Activated CD8-positive, alpha-beta T cell treated with anti-CD3 and anti-CD28 coated beads, Interleukin-2, amount 10 ng/mL, durations not matched to agents 7 days and 5 days (primary cell): ENCODE data around the gene CHST8. TPM values are rescaled to one million over a fixed set of nuclear protein-coding genes. Genes with fewer than 3 reads are reported as not detected.

Experiments
- ATAC-seq: fragments of 150-1000 bp; cut with Tn5 transposase; one replicate; pipeline ENCODE4 v1.10.0; 2021; ENCODE audit warnings: moderate library complexity
- CTCF ChIA-PET: fragments of 350-600 bp; sonication (Branson Sonifier 250); formaldehyde crosslinking; loops from one replicate; lab custom pipeline; 2021; ENCODE audit warnings: antibody characterized with exemption; lab: Charles Lee
- POLR2A ChIA-PET: fragments of 350-600 bp; sonication (Branson Sonifier 250); formaldehyde crosslinking; loops from one replicate; lab custom pipeline; 2021; ENCODE audit warnings: antibody characterized with exemption; lab: Charles Lee
- DNase-seq: peaks from one replicate; pipeline ENCODE4 v3.0.0-alpha.2; 2020
- H3K27ac Mint-ChIP-seq: one replicate; pipeline ENCODE4 v1.8.0; 2021; ENCODE audit warnings: mild to moderate bottlenecking, mixed read lengths
- H3K27me3 Mint-ChIP-seq: one replicate; pipeline ENCODE4 v1.8.0; 2021; ENCODE audit warnings: low read depth, mixed read lengths
- H3K36me3 Mint-ChIP-seq: one replicate; pipeline ENCODE4 v1.8.0; 2021; ENCODE audit warnings: low read depth, mixed read lengths
- H3K4me1 Mint-ChIP-seq: one replicate; pipeline ENCODE4 v1.8.0; 2021; ENCODE audit warnings: low read depth, mixed read lengths
- H3K4me3 Mint-ChIP-seq: one replicate; pipeline ENCODE4 v1.8.0; 2021; ENCODE audit warnings: mild to moderate bottlenecking, mixed read lengths
- H3K9me3 Mint-ChIP-seq: one replicate; pipeline ENCODE4 v1.8.0; 2022; ENCODE audit warnings: mixed read lengths; ENCODE audit not compliant: insufficient read depth
- total RNA-seq, 2 experiments: library from RNA; stranded (reverse); gene quantifications; one replicate each; pipeline ENCODE4 v1.2.3, GENCODE V29; 2021

Gene CHST8
- total RNA-seq, 2 experiments from 2014 or later, result not detected

DNA sequence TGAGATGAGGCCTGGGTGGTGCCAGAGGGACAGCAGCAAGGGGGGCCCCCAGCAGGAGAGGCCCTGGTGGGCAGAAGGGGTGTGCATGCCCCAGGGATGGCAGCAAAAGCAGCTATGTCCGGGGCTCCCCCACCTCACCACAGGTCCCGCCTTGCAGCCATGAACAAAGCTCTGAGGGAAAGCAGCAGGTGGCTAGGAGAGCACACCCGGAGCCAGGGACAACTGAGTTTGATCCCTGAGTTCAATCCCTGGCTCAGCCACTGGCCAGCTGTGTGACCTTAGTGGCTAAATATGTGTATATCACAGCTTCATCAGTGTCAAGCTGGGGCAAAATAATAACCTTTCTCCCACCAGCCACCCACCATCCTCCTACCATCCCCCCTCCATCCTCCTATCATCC is 127.3 kb downstream of the CHST8 start:
- H3K27ac Mint-ChIP-seq, result no peak overlapping the region
- ATAC-seq (no peak), DNase-seq (no peak)
- ChIA-PET CTCF (no interaction called here), POLR2A (no interaction called here)
- no peaks in the 10 kb centered on the region for H3K36me3 Mint-ChIP-seq
- H3K9me3 Mint-ChIP-seq, result no peaks in the 10 kb centered on the region
- no peaks in the 10 kb centered on the region for H3K4me1 Mint-ChIP-seq
- no peak overlapping the region for H3K4me3 Mint-ChIP-seq
- H3K27me3 Mint-ChIP-seq, result no peaks in the 10 kb centered on the region

DNA sequence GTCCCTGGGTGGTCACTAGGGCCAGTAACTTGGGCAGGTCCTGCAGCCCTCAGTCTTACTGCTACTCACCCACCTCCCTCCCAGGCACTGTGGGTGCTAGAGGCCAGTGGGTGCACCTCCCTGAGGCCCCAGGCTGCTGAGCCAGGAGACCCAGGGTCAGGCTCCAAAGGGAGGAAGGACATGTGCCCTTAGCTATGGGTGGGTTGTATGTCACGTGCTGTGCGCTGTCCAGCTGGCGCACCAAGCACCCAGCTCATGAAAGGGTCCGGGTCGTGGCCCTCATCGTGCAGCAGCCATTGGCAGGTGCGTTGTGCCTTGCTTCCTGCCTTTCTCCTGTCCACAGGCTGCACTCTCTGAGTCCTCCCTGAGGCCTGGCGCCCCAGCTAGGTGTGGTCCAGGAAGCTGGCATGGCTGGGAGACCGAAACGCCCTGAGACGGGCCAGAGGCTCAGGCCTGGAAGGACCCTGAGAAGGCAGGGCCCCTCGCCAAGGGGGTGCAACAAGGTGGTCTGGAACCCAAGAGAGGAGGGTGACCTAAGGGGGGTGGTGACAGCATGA is 127.9 kb downstream of the CHST8 start:
- Mint-ChIP-seq H3K4me1 (no peaks in the 10 kb centered on the region), H3K9me3 (no peaks in the 10 kb centered on the region), H3K4me3 (no peak overlapping the region), H3K27me3 (no peaks in the 10 kb centered on the region), H3K27ac (no peak overlapping the region), H3K36me3 (no peaks in the 10 kb centered on the region)
- ChIA-PET CTCF (no interaction called here), POLR2A (no interaction called here)
- ATAC-seq (no peak), DNase-seq (no peak)

DNA sequence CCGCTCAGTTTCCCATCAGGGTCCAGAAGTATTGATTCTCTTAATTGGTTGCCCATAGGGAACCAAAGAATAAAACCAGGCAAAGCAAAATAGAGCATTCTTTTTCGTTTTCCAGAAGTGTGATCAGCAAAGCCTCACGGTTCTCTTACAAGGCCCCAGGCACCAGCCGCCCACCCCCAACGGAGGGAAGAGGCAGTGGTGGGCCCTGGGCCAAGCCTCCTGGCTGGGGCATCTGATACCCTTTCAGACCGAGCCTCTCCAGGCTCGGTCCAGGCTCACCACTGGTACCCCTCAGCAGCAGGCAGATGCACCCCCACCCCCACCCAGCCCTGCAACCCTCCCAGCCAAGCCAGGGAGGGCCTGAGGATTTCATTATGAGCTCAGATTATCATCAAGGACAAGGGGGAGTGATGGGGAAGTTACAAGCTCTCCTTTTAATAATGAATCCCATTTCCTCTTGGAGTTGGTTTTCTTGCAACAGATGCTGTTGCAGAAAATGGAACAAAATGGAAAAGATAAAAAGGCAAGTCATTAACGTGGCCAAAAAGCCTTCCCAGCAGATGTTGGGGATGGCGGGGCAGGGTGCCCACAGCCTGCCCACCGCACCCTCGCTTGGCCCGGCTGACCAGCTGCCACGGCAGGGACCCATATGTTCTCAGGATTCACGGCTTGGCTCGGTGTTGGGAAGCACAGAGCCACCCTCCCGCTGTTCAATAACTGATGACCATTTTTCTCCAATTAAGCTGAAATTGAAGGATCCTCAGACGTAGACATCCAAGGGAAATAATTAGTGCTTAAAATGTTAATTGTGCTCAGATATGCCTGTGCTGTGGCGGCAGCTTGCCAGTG is 129.1 kb downstream of the CHST8 start:
- ChIA-PET CTCF (no interaction called here), POLR2A (no interaction called here)
- Mint-ChIP-seq H3K9me3 (no peaks in the 10 kb centered on the region), H3K36me3 (no peaks in the 10 kb centered on the region), H3K27ac (no peak overlapping the region), H3K4me3 (no peak overlapping the region), H3K4me1 (no peaks in the 10 kb centered on the region), H3K27me3 (no peaks in the 10 kb centered on the region)
- ATAC-seq, result no peak
- no peak for DNase-seq

DNA sequence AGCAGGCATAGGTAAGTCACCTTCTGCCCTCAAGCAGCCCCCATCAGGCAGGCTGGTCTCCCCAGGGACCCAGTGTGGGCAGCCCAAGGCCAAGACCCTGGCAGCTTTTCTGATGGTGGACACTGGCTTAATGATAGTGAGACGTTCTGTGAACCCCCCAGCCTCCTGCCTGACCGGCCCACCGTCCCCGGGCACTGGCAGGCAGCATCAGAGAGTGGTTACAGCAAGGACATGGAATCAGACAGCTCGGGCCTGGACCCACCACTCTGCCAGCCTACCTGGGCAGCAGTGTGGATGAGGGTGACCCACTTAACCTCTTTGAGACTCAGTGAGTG is 129.7 kb downstream of the CHST8 start:
- POLR2A ChIA-PET, result no interaction called here
- Mint-ChIP-seq H3K36me3 (no peaks in the 10 kb centered on the region), H3K9me3 (no peaks in the 10 kb centered on the region), H3K27ac (no peak overlapping the region), H3K4me3 (no peak overlapping the region), H3K27me3 (no peaks in the 10 kb centered on the region), H3K4me1 (no peaks in the 10 kb centered on the region)
- ATAC-seq (no peak), DNase-seq (no peak)
- CTCF ChIA-PET, result no interaction called here

DNA sequence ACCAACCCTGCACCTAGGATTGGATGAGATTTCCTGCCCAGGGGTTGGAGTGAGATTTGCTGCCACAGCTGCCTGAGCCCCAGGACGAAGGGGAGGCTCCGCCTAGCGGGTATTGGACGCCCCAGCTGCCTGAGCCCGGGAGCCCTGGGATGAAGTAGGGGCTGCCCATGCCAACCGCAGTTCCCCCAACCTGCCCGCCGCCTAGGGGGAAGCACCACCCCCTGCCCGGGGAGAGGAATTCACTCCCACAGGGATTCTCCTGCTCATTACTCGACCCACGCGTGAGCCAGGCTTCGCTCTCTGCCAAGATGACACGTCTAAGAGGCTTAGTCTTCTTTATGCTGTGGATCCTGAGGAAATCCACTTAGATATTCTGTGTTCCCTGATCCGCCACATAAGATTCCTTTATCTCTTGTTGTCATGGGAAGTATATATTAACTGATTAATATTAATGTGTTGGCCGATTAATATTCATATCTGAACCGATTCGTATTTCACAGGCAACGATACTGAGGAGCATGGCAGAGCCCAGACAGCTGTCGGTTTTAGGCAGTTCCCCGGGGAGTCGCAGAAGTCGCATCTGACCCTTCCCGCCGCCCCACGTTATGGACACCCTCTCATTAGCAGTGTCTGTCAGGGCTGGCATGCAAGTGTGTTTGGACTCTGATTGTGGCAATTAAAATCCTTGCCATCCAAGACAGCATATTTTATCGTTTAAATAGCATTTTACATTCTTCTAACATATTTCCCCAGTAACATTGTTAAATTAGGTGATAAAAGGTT is 130.5 kb downstream of the CHST8 start:
- H3K36me3 Mint-ChIP-seq, result no peaks in the 10 kb centered on the region
- H3K27ac Mint-ChIP-seq, result no peak overlapping the region
- no peaks in the 10 kb centered on the region for H3K27me3 Mint-ChIP-seq
- DNase-seq (no peak), ATAC-seq (no peak)
- H3K4me1 Mint-ChIP-seq, result no peaks in the 10 kb centered on the region
- no peaks in the 10 kb centered on the region for H3K9me3 Mint-ChIP-seq
- CTCF ChIA-PET, result no interaction called here
- POLR2A ChIA-PET, result no interaction called here
- no peak overlapping the region for H3K4me3 Mint-ChIP-seq

DNA sequence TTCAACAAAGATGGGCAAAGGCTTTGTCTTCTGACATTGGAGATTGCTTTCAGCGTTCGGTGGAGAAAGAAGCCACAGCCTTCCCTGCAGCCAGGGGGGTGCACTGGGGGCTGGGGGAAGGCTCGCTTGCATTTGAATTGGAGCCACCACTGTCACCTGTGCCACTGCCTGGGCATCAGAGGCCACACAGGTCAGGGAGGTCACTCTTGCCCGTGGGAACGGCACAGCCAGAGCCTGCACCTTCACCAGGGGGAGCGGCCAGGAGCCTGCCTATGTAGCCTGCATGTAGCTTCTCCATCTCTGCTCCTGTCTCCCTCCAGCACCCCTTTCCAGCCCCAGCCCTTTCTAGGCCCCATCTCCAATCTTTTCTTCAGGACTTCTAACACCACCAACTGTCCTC is 131.2 kb downstream of the CHST8 start:
- Mint-ChIP-seq H3K36me3 (no peaks in the 10 kb centered on the region), H3K9me3 (no peaks in the 10 kb centered on the region), H3K27ac (no peak overlapping the region), H3K4me1 (no peaks in the 10 kb centered on the region), H3K27me3 (no peaks in the 10 kb centered on the region), H3K4me3 (no peak overlapping the region)
- ATAC-seq (no peak), DNase-seq (no peak)
- ChIA-PET POLR2A (no interaction called here), CTCF (no interaction called here)

DNA sequence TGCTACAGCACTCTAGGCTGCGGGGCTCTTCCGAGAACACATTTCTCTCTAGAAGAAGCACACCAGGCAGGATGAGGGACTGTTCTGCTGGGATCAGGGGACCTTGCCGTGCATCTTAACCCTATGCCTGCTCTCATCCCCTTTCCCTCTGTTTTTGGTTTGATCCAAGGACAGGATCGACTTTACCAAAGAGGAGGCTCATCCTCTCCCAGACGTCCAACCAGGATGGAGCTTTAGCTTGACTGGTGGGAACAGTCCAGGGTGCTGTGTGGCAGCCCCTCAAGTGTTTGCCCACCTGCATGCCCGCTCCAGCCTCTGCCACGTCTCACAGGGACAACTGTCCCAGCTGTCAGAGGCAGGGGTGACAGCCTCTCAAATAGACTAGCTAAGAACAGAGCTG is 132.6 kb downstream of the CHST8 start:
- ATAC-seq, result no peak
- no peak for DNase-seq
- Mint-ChIP-seq H3K9me3 (no peaks in the 10 kb centered on the region), H3K27ac (no peak overlapping the region), H3K4me3 (no peak overlapping the region), H3K27me3 (no peaks in the 10 kb centered on the region), H3K36me3 (no peaks in the 10 kb centered on the region), H3K4me1 (no peaks in the 10 kb centered on the region)
- CTCF ChIA-PET, result interaction anchor here (0.9 kb wide), 1 partner anchor 24 kb away, joined by 3 read pairs; no protein-coding TSS in a partner anchor
- POLR2A ChIA-PET, result no interaction called here

DNA sequence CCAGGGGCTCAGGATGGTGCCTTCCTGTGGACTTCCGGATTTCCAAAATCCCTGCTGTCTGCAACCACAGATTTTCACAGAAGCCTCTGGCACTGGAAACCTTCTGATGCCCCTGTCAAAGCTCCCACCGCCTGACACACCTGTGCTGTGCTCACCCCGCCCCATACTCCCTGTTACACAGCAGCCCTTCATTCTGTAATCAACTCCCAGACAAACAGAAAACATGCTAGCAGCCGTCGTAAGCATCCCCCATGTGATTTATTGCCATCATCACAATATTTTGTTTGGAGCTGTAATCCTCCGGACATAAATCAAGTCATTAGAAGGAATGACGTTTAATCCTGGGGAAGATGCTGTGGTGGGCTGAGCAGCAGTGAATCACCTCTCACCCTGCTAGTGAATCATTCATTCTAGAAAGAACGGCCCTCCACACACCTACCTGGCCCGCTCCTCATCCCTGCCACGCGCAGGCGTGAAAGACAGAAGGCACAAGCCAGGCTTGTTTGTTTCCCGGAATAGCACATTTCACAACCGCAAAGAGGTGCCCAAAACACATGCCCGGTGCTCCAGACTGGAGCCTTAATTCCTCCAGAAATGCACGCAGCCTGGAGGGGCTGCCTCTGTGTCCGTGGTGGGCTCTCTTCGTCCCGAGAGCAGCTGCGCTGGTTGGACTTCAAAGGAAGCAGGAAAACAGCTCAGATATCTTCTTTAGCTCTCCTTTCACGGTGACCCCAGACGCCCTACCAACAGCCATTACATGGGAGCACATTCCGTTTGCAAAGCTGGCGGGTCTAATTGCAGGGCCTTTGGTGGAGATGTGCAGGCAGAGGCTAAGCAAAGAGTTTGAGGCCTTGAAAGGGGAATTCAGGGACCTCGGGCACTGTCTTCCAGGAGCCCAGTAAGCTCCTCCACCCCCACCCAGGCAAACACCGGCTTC is 133.6 kb downstream of the CHST8 start:
- DNase-seq (no peak), ATAC-seq (no peak)
- ChIA-PET POLR2A (interaction anchor here (0.7 kb wide), 1 partner anchor 13 kb away, joined by 3 read pairs; no protein-coding TSS in a partner anchor), CTCF (no interaction called here)
- Mint-ChIP-seq H3K4me1 (no peaks in the 10 kb centered on the region), H3K36me3 (no peaks in the 10 kb centered on the region), H3K9me3 (no peaks in the 10 kb centered on the region), H3K27ac (no peak overlapping the region), H3K4me3 (no peak overlapping the region), H3K27me3 (no peaks in the 10 kb centered on the region)

DNA sequence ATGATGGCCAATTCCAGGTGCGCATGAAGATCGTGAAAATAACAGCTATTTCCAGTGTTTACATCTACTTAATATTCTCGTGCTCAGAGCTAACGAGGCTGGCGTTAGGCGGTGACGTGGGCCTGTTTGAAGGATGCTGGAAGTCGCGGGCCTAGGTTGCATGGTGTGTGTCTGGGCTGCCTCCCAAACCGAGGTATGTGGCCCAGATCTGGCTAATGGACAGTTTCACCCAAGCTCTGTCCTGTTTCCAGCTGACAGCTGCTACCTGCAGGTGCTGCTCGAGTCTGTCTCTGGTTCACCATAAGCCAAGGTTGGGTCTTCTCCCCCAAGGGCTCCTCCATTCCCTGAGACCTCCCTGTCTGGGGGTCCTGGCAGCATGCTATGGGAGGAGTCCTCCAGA is 134.4 kb downstream of the CHST8 start:
- Mint-ChIP-seq H3K9me3 (no peaks in the 10 kb centered on the region), H3K4me3 (no peak overlapping the region), H3K27me3 (no peaks in the 10 kb centered on the region), H3K27ac (no peak overlapping the region), H3K36me3 (no peaks in the 10 kb centered on the region), H3K4me1 (no peaks in the 10 kb centered on the region)
- no peak for DNase-seq
- CTCF ChIA-PET, result no interaction called here
- ATAC-seq, result no peak
- POLR2A ChIA-PET, result interaction anchor here (0.7 kb wide), 1 partner anchor 12 kb away, joined by 3 read pairs; no protein-coding TSS in a partner anchor

DNA sequence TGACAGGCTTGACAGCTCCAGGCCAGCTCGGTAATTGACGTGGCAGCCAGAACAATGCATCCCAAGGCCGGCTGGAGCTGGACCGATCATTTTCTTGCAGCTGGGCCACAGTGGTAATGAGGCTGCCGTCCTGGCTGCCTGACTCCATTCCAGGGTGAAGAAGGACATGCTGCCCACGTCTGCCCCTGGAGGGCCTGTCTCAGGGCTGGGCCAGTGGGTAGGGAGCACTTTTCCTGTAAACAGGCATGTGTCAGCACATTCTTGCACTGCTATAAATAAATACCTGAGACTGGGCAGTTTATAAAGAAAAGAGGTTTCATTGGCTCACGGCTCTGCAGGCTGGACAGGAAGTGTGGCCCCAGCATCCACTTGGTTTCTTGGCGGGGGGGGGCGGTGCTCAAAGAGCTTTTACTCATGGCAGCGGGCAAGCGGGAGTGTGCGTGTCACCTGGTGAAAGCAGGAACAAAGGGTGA is 136.8 kb downstream of the CHST8 start:
- Mint-ChIP-seq H3K27ac (no peak overlapping the region), H3K9me3 (no peaks in the 10 kb centered on the region), H3K36me3 (no peaks in the 10 kb centered on the region), H3K27me3 (no peaks in the 10 kb centered on the region), H3K4me1 (no peaks in the 10 kb centered on the region), H3K4me3 (no peak overlapping the region)
- no peak for DNase-seq
- ATAC-seq, result no peak
- ChIA-PET POLR2A (no interaction called here), CTCF (no interaction called here)

DNA sequence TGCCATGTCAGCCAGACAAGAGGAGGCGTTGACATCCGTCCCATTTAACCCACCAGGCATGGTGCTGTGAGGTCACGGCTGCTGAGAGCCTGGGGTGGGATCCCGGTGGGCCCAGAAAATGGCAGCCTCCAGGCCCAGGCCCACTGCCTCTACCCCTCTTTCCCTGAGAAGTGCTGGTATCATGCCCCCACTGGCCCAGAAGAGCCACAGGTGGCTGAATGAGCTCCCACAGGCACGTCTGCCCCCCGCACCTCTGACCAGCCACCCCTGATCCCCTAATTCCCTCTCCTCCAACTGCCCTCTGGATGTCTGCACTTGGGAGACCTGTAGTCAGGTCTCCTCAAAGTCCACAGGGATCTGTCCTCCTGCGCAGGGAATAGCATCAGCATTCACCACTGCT is 137.6 kb downstream of the CHST8 start:
- ChIA-PET POLR2A (no interaction called here), CTCF (no interaction called here)

More for the DNA sequence above, 137.6 kb downstream of the CHST8 start:
- DNase-seq (no peak), ATAC-seq (no peak)
- Mint-ChIP-seq H3K27ac (no peak overlapping the region), H3K9me3 (no peaks in the 10 kb centered on the region), H3K4me1 (no peaks in the 10 kb centered on the region), H3K4me3 (no peak overlapping the region), H3K27me3 (no peaks in the 10 kb centered on the region), H3K36me3 (no peaks in the 10 kb centered on the region)
